NB4 (cell line): ENCODE measurements around the gene TASOR2.

Experiments
- DNase-seq: peaks from one replicate; pipeline ENCODE4 v3.0.0; 2010; ENCODE audit warnings: low read depth
- H3K4me3 ChIP-seq: one replicate; pipeline ENCODE4 v1.5.1; 2011; ENCODE audit warnings: mild to moderate bottlenecking, low read depth, low read length, moderate library complexity
- CTCF ChIP-seq: IDR thresholded peaks from one replicate; pipeline ENCODE4 v1.5.1; 2012; ENCODE audit warnings: low read depth, low read length
- MAX ChIP-seq: IDR thresholded peaks from 2 replicates; pipeline ENCODE4 v1.6.1; 2011; ENCODE audit warnings: low read depth, low read length
- MYC ChIP-seq: IDR thresholded peaks from 2 replicates; pipeline ENCODE4 v1.6.1; 2011; ENCODE audit warnings: low read depth, low read length
- POLR2A ChIP-seq: IDR thresholded peaks from 2 replicates; pipeline ENCODE4 v1.6.1; 2011; ENCODE audit warnings: mild to moderate bottlenecking; ENCODE audit not compliant: insufficient read length; ENCODE audit errors: extremely low read depth

Gene TASOR2

GRCh38 chr10:5723692-5724091 lies 39.1 kb downstream of the TASOR2 start:
- DNase-seq = no peak
- no peak overlapping the region for H3K4me3 ChIP-seq
- TF ChIP-seq MAX = no peak
- no peak for TF ChIP-seq CTCF
- no peak for TF ChIP-seq POLR2A
- no peak for TF ChIP-seq MYC

GRCh38 chr10:5730766-5731165 lies 46.1 kb downstream of the TASOR2 start:
- no peak for DNase-seq
- TF ChIP-seq CTCF = no peak
- no peak for TF ChIP-seq POLR2A
- no peak for TF ChIP-seq MYC
- TF ChIP-seq MAX = no peak
- no peak overlapping the region for H3K4me3 ChIP-seq

- TF ChIP-seq MYC (no peak), CTCF (no peak), POLR2A (no peak), MAX (no peak)
- no peak for DNase-seq
- H3K4me3 ChIP-seq = no peak overlapping the region
Observed at GRCh38 chr10:5731559-5731958, 46.9 kb downstream of the TASOR2 start.

- TF ChIP-seq POLR2A (no peak), CTCF (no peak), MYC (no peak), MAX (no peak)
- no peak for DNase-seq
- no peak overlapping the region for H3K4me3 ChIP-seq
Observed at GRCh38 chr10:5732141-5732540, 47.5 kb downstream of the TASOR2 start.
